ENCODE results near the gene PTPRC.

Gene PTPRC

GRCh38 chr1:198648592-198648991, 9.8 kb downstream of the PTPRC start:
- no peak for DNase-seq

- no peak for DNase-seq
Measured at GRCh38 chr1:198649232-198649967, 10.6 kb downstream of the PTPRC start.

GRCh38 chr1:198649968-198650338, 11.1 kb downstream of the PTPRC start:
- DNase-seq, result no peak

- no peak for DNase-seq
Measured at GRCh38 chr1:198650506-198650905, 11.7 kb downstream of the PTPRC start.

- DNase-seq, result no peak
Measured at GRCh38 chr1:198651650-198652400, 13.0 kb downstream of the PTPRC start.

- DNase-seq, result no peak
Measured at GRCh38 chr1:198653808-198654413, 15.1 kb downstream of the PTPRC start.

DNA sequence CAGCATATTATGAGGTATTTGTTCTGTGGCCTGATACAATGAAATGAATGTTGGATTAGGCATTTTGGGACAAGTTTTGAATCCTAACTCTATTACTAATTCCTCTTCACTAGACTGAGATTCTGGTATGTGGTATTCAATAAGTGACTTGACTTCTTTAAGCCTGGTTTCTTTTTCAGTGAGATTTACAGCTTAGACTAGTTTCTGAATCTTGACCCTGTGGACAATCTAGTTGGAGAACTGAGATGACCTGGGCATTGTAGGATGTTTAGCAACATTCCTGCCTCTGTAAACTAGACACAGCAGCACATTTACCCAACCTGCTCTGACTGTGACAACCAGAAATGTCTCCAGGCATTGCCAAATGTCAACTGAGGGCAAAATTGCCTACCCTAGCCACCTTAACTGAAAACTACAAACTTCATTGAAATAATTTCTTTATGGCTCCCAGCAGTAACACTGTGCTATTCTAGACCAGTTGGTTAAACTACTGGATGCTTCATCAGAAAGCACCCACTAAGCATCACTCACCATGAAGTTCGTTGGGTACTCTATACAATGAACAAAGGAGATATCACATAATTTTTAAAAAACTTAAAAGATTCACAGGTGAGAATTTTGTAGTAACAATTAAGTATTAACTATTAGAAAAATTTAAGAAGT, 16.8 kb downstream of the PTPRC start:
- DNase-seq, result no peak

- no peak for DNase-seq
Measured at GRCh38 chr1:198656500-198656932, 17.7 kb downstream of the PTPRC start.

DNA sequence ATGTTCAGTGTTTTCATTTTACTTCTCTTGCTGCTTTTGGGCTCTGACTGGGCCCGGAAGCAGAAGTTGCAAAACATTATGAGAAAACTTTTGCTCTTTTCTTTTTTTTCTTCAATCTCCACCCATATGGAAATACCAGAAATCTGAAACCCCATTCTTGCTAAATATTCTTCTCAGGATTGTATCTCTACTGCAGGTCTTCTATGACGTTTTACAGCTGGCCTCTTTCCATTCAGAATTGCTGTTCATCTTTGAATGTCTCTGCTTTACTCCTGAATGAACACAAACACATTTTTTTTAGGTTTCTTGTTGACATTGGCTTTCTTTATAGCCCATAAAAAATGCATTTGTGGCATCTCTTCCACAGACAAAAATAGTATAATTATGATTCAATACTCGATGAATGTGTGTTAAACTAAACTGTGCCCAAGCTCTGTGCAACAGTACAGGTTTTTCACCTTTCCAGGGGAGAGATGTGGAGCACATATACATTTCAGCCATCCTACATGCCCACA, 18.8 kb downstream of the PTPRC start:
- DNase-seq, result no peak

DNA sequence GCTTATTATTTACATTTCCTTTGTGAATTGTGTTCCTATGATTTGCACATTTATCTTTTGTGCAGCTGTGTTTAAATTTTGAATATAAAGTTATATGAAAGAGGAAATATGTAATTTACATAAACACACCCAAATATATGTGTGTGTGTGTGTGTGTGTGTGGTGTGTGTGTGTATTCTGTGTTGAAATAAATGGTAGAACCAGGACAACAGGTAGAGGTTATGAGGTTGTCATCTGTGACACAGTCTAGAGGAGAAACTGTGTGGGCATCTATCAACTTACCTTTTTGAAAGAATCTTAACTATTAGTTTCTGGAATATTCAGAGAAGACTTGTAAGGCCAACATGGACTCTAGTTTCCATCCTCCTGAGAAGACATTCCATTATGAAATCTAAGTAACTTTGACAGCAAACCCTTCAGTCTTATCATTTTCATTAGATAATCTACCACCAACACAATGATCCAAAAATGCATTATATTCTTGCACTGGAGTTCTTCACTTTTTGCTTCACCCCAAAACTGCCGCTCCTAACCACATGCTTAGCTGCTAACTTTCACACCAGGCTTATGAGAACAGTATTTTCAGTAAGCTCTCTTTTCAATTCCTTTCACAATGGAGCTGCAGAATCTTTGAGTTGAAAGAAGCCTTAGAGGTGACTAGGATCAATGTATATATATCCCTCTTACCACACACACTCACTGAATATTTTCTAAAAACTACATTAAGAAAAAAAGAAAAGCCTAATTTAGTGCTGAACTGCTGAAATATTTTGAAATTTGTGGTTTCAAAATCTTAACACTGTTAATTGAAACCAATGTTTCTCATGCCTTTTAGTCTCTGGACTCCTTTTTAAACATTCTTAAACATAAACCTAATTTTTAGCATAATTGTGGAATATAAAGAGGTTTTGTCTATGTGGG, 21.8 kb downstream of the PTPRC start:
- no peak for DNase-seq

- no peak for DNase-seq
Measured at GRCh38 chr1:198662821-198663220, 24.0 kb downstream of the PTPRC start.

GRCh38 chr1:198664068-198664788, 25.4 kb downstream of the PTPRC start:
- no peak for DNase-seq

DNA sequence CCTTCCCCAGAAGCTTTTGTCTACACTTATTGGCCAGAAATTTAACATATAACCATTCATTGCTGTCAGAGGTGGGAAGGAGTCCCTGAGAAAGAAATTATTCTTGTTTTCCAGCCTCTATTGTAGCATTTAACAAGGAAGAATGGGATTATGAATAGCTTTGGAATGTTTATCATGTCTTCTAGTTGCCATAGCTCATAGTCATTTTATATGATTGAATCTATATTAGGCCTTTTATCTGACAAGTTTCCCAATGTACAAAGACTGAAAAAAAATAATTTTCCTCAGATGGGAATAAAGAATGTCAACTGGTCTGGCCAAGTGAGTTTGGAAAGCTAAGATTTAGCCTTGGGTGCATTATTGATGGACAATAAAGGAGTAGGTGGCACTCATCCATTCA, 28.3 kb downstream of the PTPRC start:
- no peak for DNase-seq

DNA sequence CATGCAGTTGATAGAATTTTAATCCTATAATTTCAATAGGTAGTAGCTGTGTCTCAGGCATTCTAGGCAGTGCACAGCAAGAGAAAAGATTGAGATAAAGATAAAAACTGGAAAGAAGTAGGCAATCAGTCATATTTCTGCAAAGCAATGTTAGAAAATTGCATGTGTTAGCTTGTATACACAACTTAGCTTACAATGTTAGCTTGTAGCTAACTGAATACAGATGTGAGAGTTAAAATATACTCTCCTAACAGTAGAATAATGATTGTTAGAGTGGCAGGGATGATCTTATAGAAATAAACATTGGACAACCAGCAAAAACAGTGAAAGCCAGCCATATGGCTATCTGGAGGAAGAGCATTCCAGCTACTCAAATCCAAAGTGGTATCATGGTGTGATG, 29.0 kb downstream of the PTPRC start:
- DNase-seq, result no peak

DNA sequence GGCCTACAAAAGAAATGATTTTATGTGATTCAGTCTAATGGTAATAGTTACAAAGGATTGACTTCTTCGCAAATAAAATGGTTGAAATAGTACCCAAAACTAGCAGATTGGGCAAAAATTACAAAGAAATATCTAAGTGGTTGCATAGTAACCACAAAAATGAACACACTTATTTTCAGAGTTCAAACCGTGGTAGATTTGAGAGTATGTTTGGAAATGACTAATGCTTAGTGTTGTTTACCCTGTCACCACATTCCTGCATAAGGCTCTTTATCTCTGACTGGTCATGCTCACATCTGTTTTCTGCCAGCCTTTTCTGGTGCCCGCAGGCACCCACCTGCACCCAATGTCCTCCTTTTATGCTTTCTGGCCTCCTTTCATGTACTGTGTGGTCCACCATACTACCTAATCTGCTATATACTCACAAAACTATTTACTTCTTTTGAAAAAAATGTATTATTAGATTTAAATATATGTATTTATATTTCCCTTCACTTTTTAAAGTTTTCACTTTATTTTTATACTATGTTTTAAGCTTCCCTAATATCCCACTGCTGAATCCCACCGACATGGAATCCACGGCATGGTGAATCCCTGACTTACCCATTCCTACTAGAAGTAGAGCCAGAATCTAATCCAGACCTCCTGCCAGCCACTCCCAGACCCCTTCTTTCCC, 30.3 kb downstream of the PTPRC start:
- DNase-seq, result no peak

- DNase-seq, result no peak
Measured at GRCh38 chr1:198669771-198670170, 30.9 kb downstream of the PTPRC start.

DNA sequence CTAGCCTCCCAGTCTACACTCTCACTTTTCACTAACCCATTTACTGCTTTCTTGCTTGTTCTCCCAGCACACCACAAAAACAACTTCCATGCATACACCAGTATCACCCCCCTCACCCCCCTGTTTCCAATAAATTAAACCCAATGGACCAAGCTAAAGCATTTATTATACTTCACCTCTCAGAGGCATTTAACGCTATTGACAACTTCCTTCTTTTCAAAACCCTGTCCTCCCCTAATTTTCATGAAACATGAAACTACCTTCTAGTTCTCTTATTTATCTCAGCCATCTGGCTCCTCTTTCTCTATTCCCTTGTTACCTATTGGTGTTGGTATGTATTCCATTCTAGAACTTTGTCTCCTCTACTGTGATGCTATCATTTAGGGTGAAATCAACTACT, 32.3 kb downstream of the PTPRC start:
- no peak for DNase-seq

- DNase-seq, result no peak
Measured at GRCh38 chr1:198672124-198672523, 33.3 kb downstream of the PTPRC start.

DNA sequence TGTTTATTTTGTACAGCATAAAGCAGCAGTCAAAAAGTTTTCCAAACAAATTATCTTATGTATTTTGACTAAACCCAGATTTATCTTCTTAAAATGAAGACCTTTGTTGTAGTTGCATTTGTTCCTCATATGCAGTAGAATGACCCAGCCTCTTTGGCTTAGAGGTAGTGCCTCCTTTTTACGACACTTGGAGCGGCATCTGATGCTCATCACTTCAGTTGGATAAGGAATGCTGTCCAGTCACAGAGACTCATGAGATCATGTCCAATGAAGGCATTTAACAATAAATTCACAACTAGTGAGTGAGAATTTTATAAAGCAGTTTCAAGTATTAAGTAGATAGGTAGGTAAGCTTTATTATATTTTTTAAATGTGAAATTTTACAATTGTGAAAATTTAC, 35.2 kb downstream of the PTPRC start:
- no peak for DNase-seq

- no peak for DNase-seq
Measured at GRCh38 chr1:198676253-198676652, 37.4 kb downstream of the PTPRC start.

GRCh38 chr1:198677027-198677426, 38.2 kb downstream of the PTPRC start:
- no peak for DNase-seq

Measured in NCI-H1694 (cell line).